ENCODE measurements around the gene MYH8.

GRCh38 chr17:10460062-10460461 is 38.3 kb upstream of the MYH8 start:
- TF ChIP-seq FOXP1 (CRISPR knock-in tag; IDR thresholded peaks at IDR 0.05; ENCODE audit: borderline replicate concordance), result no peak
- no peak for TF ChIP-seq USF2 (CRISPR knock-in tag; IDR thresholded peaks at IDR 0.05)
- TF ChIP-seq ZNF423 (CRISPR knock-in tag; IDR thresholded peaks at IDR 0.05), result no peak
- TF ChIP-seq CTCF (IDR thresholded peaks at IDR 0.05), result no peak

All from WTC11 (cell line).